H9 (cell line): ENCODE results near the gene MEGF10. TPM values are rescaled to one million over a fixed set of nuclear protein-coding genes. Genes with fewer than 3 reads are reported as not detected.

ENCODE experiments used
- DNase-seq: peaks from one replicate; pipeline ENCODE4 v3.0.0-alpha.2; 2017
- H2AFZ ChIP-seq: one replicate; pipeline ENCODE4 v1.6.1; 2013; ENCODE audit warnings: mild to moderate bottlenecking, low read length, control low read depth, moderate library complexity
- H2AK5ac ChIP-seq: 2 replicates; pipeline ENCODE4 v1.6.1; 2013; ENCODE audit warnings: low read length, control low read depth, mixed read lengths; ENCODE audit not compliant: insufficient read length
- H2BK120ac ChIP-seq: one replicate; pipeline ENCODE4 v1.6.1; 2013; ENCODE audit warnings: low read depth, mild to moderate bottlenecking, low read length, control low read depth, inconsistent platforms; ENCODE audit not compliant: poor library complexity, severe bottlenecking
- H2BK12ac ChIP-seq: 2 replicates; pipeline ENCODE4 v1.6.1; 2013; ENCODE audit warnings: low read length, control low read depth, mixed read lengths, low read depth; ENCODE audit not compliant: insufficient read length
- H2BK15ac ChIP-seq: 2 replicates; pipeline ENCODE4 v1.6.1; 2013; ENCODE audit warnings: low read depth, low read length, control low read depth
- H2BK20ac ChIP-seq: one replicate; pipeline ENCODE4 v1.6.1; 2013; ENCODE audit warnings: low read depth, mild to moderate bottlenecking, low read length, control low read depth, inconsistent platforms; ENCODE audit not compliant: poor library complexity, severe bottlenecking
- H2BK5ac ChIP-seq: 2 replicates; pipeline ENCODE4 v1.6.1; 2013; ENCODE audit warnings: low read length, control low read depth, mixed read lengths; ENCODE audit not compliant: insufficient read length
- H3K14ac ChIP-seq: 2 replicates; pipeline ENCODE4 v1.6.1; 2013; ENCODE audit warnings: low read length, control low read depth; ENCODE audit not compliant: insufficient read depth
- H3K18ac ChIP-seq: 2 replicates; pipeline ENCODE4 v1.6.1; 2013; ENCODE audit warnings: low read depth, mild to moderate bottlenecking, mixed read lengths, low read length, control low read depth; ENCODE audit not compliant: insufficient read length
- H3K23ac ChIP-seq: 2 replicates; pipeline ENCODE4 v1.6.1; 2013; ENCODE audit warnings: low read length, control low read depth, mixed read lengths, low read depth; ENCODE audit not compliant: insufficient read length
- H3K23me2 ChIP-seq: 2 replicates; pipeline ENCODE4 v1.6.1; 2013; ENCODE audit warnings: low read depth, mild to moderate bottlenecking, mixed read lengths, low read length, control low read depth; ENCODE audit not compliant: insufficient read length, poor library complexity, severe bottlenecking
- H3K27ac ChIP-seq: 2 replicates; pipeline ENCODE4 v1.5.1; 2013; ENCODE audit warnings: low read length, control low read depth, mixed read lengths, low read depth; ENCODE audit not compliant: insufficient read length
- H3K27me3 ChIP-seq: 2 replicates; pipeline ENCODE4 v1.6.1; 2013; ENCODE audit warnings: low read length, control low read depth, inconsistent platforms; ENCODE audit not compliant: insufficient read depth
- H3K4ac ChIP-seq: 2 replicates; pipeline ENCODE4 v1.6.1; 2013; ENCODE audit warnings: low read depth, mild to moderate bottlenecking, control low read depth, inconsistent platforms, low read length, moderate library complexity
- H3K4me1 ChIP-seq: 2 replicates; pipeline ENCODE4 v1.6.1; 2013; ENCODE audit warnings: low read length, control low read depth, inconsistent platforms; ENCODE audit not compliant: insufficient read depth
- H3K4me2 ChIP-seq: 2 replicates; pipeline ENCODE4 v1.6.1; 2013; ENCODE audit warnings: low read length, control low read depth, mixed read lengths; ENCODE audit not compliant: insufficient read length, insufficient read depth
- H3K56ac ChIP-seq: 2 replicates; pipeline ENCODE4 v1.6.1; 2013; ENCODE audit warnings: low read depth, mild to moderate bottlenecking, mixed read lengths, low read length, control low read depth; ENCODE audit not compliant: insufficient read length
- H3K79me1 ChIP-seq: 2 replicates; pipeline ENCODE4 v1.6.1; 2013; ENCODE audit warnings: low read depth, mild to moderate bottlenecking, moderate library complexity, low read length, control low read depth, inconsistent platforms; ENCODE audit not compliant: insufficient read depth, poor library complexity, severe bottlenecking
- H3K79me2 ChIP-seq: 2 replicates; pipeline ENCODE4 v1.6.1; 2013; ENCODE audit warnings: low read length, control low read depth, inconsistent platforms; ENCODE audit not compliant: insufficient read depth
- H3K9ac ChIP-seq: 2 replicates; pipeline ENCODE4 v1.6.1; 2013; ENCODE audit warnings: low read length, control low read depth, mixed read lengths; ENCODE audit not compliant: insufficient read length; ENCODE audit errors: extremely low read depth
- H3K9me3 ChIP-seq: one replicate; pipeline ENCODE4 v1.6.1; 2013; ENCODE audit warnings: low read depth, low read length, inconsistent platforms; ENCODE audit not compliant: control insufficient read depth
- H3T11ph ChIP-seq: one replicate; pipeline ENCODE4 v1.6.1; 2013; ENCODE audit warnings: mild to moderate bottlenecking, low read length, control low read depth, inconsistent platforms
- H4K20me1 ChIP-seq: one replicate; pipeline ENCODE4 v1.6.1; 2013; ENCODE audit not compliant: control insufficient read depth, insufficient read length, insufficient read depth
- H4K5ac ChIP-seq: 2 replicates; pipeline ENCODE4 v1.6.1; 2013; ENCODE audit warnings: low read depth, mild to moderate bottlenecking, mixed read lengths, low read length, control low read depth; ENCODE audit not compliant: insufficient read length
- H4K8ac ChIP-seq: replicated peaks from 2 replicates; pipeline ENCODE4 v1.6.1; 2013; ENCODE audit warnings: low read length, control low read depth, mixed read lengths, low read depth; ENCODE audit not compliant: insufficient read length
- H4K91ac ChIP-seq: 2 replicates; pipeline ENCODE4 v1.6.1; 2013; ENCODE audit warnings: low read depth, mild to moderate bottlenecking, moderate library complexity, mixed read lengths, low read length, control low read depth; ENCODE audit not compliant: insufficient read length
- H3K27ac Mint-ChIP-seq, 3 experiments: 2 replicates in 2 of 3; 3 replicates in 1 of 3; pipeline ENCODE4 v1.8.0; 2020 to 2021; ENCODE audit warnings: mixed read lengths in 3 of 3, mild to moderate bottlenecking in 1 of 3, moderate library complexity in 1 of 3
- H3K27me3 Mint-ChIP-seq: 2 replicates; pipeline ENCODE4 v1.8.0; 2021; ENCODE audit warnings: low read depth, mild to moderate bottlenecking, moderate library complexity, mixed read lengths
- H3K36me3 Mint-ChIP-seq, 3 experiments: 2 replicates in 2 of 3; 3 replicates in 1 of 3; pipeline ENCODE4 v1.8.0; 2020 to 2021; ENCODE audit warnings: low read depth in 3 of 3, mixed read lengths in 3 of 3; ENCODE audit not compliant: insufficient read depth in 1 of 3
- H3K4me1 Mint-ChIP-seq, 2 experiments: 2 replicates each; pipeline ENCODE4 v1.8.0; 2020; ENCODE audit warnings: mixed read lengths in 2 of 2
- H3K4me3 Mint-ChIP-seq, 2 experiments: 2 replicates in 1 of 2; 3 replicates in 1 of 2; pipeline ENCODE4 v1.8.0; 2020 to 2021; ENCODE audit warnings: mild to moderate bottlenecking in 2 of 2, mixed read lengths in 2 of 2, moderate library complexity in 1 of 2
- H3K9me3 Mint-ChIP-seq, 2 experiments: 2 replicates in 1 of 2; 3 replicates in 1 of 2; pipeline ENCODE4 v1.8.0; 2020; ENCODE audit warnings: mild to moderate bottlenecking in 2 of 2, mixed read lengths in 2 of 2, moderate library complexity in 1 of 2
- WGBS: extraction: QIAGEN DNeasy Blood & Tissue Kit; methylation state at CpG from one replicate; pipeline ENCODE4 v1.1.7; 2013; ENCODE audit warnings: missing lambda C conversion rate, low lambda C conversion rate, mixed read lengths; ENCODE audit not compliant: insufficient read length; ENCODE audit errors: extremely low coverage; 5-methylcytosine and 5-hydroxymethylcytosine counted together
- total RNA-seq: library from RNA; stranded (reverse); gene quantifications from 2 replicates; pipeline ENCODE4 v1.2.1, GENCODE V29; 2021
- TF ChIP-seq, protein P1 (sequence below): fragments of 200-600 bp; sonication (generic); conservative IDR thresholded peaks from 3 replicates; pipeline ENCODE4 v1.8.0; 2021; ENCODE audit warnings: antibody characterized with exemption, mild to moderate bottlenecking

The MEGF10 gene
- total RNA-seq, 1 experiment from 2014 or later, result 36.5 TPM

DNA sequence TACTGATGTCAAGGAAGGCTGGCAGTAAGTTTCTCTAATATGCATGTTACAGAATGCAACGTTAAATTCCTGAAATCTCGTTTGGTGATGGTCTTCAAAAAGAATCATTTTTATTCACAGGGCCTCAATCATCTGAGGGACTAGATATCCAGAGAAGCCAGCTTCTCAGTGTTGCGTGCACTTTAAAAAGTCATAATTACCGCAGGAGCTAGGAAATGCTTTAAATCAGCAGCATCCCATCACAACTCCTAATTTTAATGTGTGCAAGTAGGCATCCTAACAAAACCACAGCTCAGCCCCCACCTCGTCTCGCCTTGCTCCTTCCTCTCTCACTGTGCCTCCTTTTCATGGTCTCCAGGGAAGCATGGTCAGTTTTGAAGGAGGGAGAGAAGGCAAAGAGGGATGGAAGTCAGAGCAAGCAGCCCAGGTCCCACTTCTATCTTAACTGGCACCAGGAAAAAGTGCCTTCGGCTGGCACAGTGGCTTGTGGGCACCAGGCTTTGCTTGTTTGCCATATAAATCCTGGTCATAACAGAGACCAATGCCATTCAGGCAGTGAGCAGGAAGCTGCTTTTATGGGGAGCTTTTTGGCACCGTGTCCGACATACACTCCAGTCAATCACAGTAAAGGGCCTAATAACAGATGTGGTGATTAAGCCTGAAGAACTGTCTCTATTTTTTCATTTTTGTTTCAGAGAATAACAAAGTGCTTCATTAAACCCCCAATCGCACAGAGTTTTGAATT, 21.4 kb downstream of the MEGF10 start:
- H3K4me1 Mint-ChIP-seq, result peaks cover 60 to 61% of the 10 kb centered on the region in 2 experiments
- Histone ChIP-seq H4K5ac (no peak overlapping the region), H3K4ac (no peak overlapping the region), H2BK15ac (no peak overlapping the region), H3K79me2 (peaks cover 2% of the 10 kb centered on the region; the same call in 1 of the 2 replicates), H2BK12ac (no peak overlapping the region), H3K23me2 (no peaks in the 10 kb centered on the region), H3K4me1 (peaks cover 10% of the 10 kb centered on the region), H3K79me1 (no peaks in the 10 kb centered on the region), H3K14ac (0 out of 2 replicates have a peak overlapping the region, but pooled peaks have one; percentile 14), H3K23ac (no peak overlapping the region), H2BK120ac (no peak overlapping the region), H2AK5ac (no peak overlapping the region), H2BK20ac (no peak overlapping the region), H2BK5ac (no peak overlapping the region), H4K8ac (no peak overlapping the region), H3K27me3 (no peaks in the 10 kb centered on the region), H4K20me1 (no peaks in the 10 kb centered on the region), H2AFZ (no peak overlapping the region), H4K91ac (no peak overlapping the region), H3K4me2 (no peak overlapping the region), H3K27ac (no peak overlapping the region), H3K18ac (no peak overlapping the region), H3K9ac (no peak overlapping the region), H3T11ph (no peak overlapping the region), H3K9me3 (no peaks in the 10 kb centered on the region), H3K56ac (no peak overlapping the region)
- DNase-seq, result no peak
- H3K9me3 Mint-ChIP-seq, result peaks cover 7 to 9% of the 10 kb centered on the region in 2 experiments; a peak in 4 of 5 replicates
- peak overlapping the region in 1 of 3 experiments; percentile 57; a peak in 3 of 7 replicates for H3K27ac Mint-ChIP-seq
- H3K4me3 Mint-ChIP-seq, result no peak overlapping the region
- TF ChIP-seq, protein P1, sequence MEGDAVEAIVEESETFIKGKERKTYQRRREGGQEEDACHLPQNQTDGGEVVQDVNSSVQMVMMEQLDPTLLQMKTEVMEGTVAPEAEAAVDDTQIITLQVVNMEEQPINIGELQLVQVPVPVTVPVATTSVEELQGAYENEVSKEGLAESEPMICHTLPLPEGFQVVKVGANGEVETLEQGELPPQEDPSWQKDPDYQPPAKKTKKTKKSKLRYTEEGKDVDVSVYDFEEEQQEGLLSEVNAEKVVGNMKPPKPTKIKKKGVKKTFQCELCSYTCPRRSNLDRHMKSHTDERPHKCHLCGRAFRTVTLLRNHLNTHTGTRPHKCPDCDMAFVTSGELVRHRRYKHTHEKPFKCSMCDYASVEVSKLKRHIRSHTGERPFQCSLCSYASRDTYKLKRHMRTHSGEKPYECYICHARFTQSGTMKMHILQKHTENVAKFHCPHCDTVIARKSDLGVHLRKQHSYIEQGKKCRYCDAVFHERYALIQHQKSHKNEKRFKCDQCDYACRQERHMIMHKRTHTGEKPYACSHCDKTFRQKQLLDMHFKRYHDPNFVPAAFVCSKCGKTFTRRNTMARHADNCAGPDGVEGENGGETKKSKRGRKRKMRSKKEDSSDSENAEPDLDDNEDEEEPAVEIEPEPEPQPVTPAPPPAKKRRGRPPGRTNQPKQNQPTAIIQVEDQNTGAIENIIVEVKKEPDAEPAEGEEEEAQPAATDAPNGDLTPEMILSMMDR, result no peak
- H3K27me3 Mint-ChIP-seq, result no peaks in the 10 kb centered on the region
- WGBS, result no CpG with 5 or more reads among the region's 10 CpGs
- H3K36me3 Mint-ChIP-seq, result peaks cover 1 to 25% (median 20%) of the 10 kb centered on the region in 3 experiments; a peak in 5 of 7 replicates
